SU-DHL-6 (cell line): Measurements from ENCODE around the gene TTLL8.

Experiments used
- H2AFZ ChIP-seq: fragments of 200-600 bp; sonication (generic); 2 replicates; pipeline ENCODE4 v1.6.1; 2014; ENCODE audit warnings: low read depth, mild to moderate bottlenecking, moderate library complexity, mixed read lengths, antibody characterized with exemption, low read length; ENCODE audit not compliant: severe bottlenecking
- H3F3A ChIP-seq: fragments of 200-600 bp; shearing (Covaris generic); 2 replicates; pipeline ENCODE4 v1.6.0; 2016; ENCODE audit warnings: antibody characterized with exemption, mild to moderate bottlenecking; ENCODE audit not compliant: insufficient read depth
- H3K27ac ChIP-seq: fragments of 200-600 bp; sonication (generic); 2 replicates; pipeline ENCODE4 v1.5.1; 2016; ENCODE audit warnings: low read depth, mild to moderate bottlenecking, low read length, moderate library complexity, mixed read lengths
- H3K27me3 ChIP-seq: fragments of 200-600 bp; sonication (generic), shearing (Covaris generic); 2 replicates; pipeline ENCODE4 v1.6.0; 2014; ENCODE audit warnings: mild to moderate bottlenecking, low read length
- H3K36me3 ChIP-seq: fragments of 200-600 bp; sonication (generic); 2 replicates; pipeline ENCODE4 v1.6.1; 2014; ENCODE audit warnings: mild to moderate bottlenecking, low read length, mixed read lengths
- H3K4me2 ChIP-seq: fragments of 300-600, 200-600 bp; shearing (Covaris generic), sonication (generic); 2 replicates; pipeline ENCODE4 v1.6.0; 2014; ENCODE audit warnings: low read length, low read depth, mild to moderate bottlenecking; ENCODE audit not compliant: poor library complexity, severe bottlenecking
- H3K4me3 ChIP-seq: fragments of 200-600 bp; sonication (generic); 2 replicates; pipeline ENCODE4 v1.5.1; 2014; ENCODE audit warnings: antibody characterized with exemption, low read length, mild to moderate bottlenecking, mixed read lengths; ENCODE audit not compliant: insufficient read depth, poor library complexity, severe bottlenecking
- H3K79me2 ChIP-seq: fragments of 200-600 bp; sonication (generic); 2 replicates; pipeline ENCODE4 v1.6.1; 2014; ENCODE audit warnings: mild to moderate bottlenecking, low read length, moderate library complexity; ENCODE audit not compliant: insufficient read depth
- H3K9ac ChIP-seq: fragments of 200-600 bp; sonication (generic); 2 replicates; pipeline ENCODE4 v1.7.0; 2014; ENCODE audit warnings: mild to moderate bottlenecking, low read length
- H3K9me2 ChIP-seq: fragments of 200-600 bp; sonication (generic); replicated peaks from 2 replicates; pipeline ENCODE4 v1.6.1; 2014; ENCODE audit warnings: low read length; ENCODE audit not compliant: insufficient read depth
- H3K9me3 ChIP-seq: fragments of 200-600 bp; sonication (generic); 2 replicates; pipeline ENCODE4 v1.6.1; 2014; ENCODE audit warnings: low read length, mixed read lengths; ENCODE audit not compliant: insufficient read depth
- H4K20me1 ChIP-seq: fragments of 200-600 bp; sonication (generic); 2 replicates; pipeline ENCODE4 v1.6.1; 2014; ENCODE audit warnings: low read depth, mild to moderate bottlenecking, antibody characterized with exemption, low read length, moderate library complexity, mixed read lengths
- EZH2phosphoT487 ChIP-seq: fragments of 200-600 bp; sonication (generic), shearing (Covaris generic); conservative IDR thresholded peaks from 2 replicates; pipeline ENCODE4 v1.6.1; 2018; ENCODE audit warnings: mild to moderate bottlenecking, antibody characterized with exemption, low read length, moderate library complexity, mixed read lengths
- TF ChIP-seq, protein P1 (sequence below): fragments of 200-600 bp; sonication (generic); IDR thresholded peaks from one replicate; pipeline ENCODE4 v1.5.1; 2017; ENCODE audit warnings: antibody characterized with exemption, mild to moderate bottlenecking, low read length, moderate library complexity; ENCODE audit not compliant: insufficient read depth, poor library complexity, severe bottlenecking

Gene TTLL8

DNA sequence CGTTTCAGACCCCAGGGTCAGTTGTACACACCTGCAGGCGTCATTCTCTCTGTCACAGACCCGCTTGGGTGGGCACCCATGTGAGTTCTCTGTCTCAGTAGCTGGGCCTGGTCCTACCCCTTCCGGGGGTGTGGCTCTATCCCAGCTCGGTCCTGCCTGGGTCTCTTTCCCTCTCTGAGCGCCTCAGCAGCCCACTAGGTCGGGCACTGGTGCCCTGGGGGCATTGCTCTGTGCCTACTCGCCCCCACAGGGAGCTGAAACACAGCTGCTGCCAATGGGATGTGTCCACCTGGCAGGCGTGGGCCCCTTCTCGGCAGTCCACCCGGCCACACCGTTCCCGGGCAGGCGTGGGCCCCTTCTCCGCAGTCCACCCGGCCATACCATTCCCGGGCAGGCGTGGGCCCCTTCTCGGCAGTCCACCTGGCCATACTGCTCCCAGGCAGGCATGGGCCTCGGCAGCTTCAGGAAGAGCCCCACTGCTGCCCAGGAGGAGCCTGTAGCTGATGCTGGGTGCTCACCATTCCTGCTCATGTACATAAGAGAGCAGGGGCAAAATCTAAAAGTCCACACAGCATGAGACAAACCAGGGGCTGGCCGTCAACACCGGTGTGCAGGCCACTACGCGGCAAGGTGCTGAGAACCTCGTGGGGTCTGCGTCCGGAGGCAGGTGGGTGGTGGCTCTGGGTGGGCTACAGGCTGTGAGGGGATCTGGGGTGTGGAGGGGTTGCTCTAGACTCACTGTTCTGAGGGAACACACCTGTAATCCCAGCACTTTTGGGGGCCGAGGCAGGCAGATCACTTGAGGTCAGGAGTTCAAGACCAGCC lies 14.8 kb upstream of the TTLL8 start:
- Histone ChIP-seq H3K4me2 (no peak overlapping the region), H3F3A (no peaks in the 10 kb centered on the region), H3K36me3 (no peaks in the 10 kb centered on the region), H3K9me2 (no peaks in the 10 kb centered on the region), H3K9me3 (no peaks in the 10 kb centered on the region), H3K9ac (no peak overlapping the region), H2AFZ (no peak overlapping the region), H3K27me3 (no peaks in the 10 kb centered on the region), H3K79me2 (no peaks in the 10 kb centered on the region), H3K4me3 (no peak overlapping the region), H4K20me1 (no peaks in the 10 kb centered on the region), H3K27ac (no peak overlapping the region)
- TF ChIP-seq, protein P1, sequence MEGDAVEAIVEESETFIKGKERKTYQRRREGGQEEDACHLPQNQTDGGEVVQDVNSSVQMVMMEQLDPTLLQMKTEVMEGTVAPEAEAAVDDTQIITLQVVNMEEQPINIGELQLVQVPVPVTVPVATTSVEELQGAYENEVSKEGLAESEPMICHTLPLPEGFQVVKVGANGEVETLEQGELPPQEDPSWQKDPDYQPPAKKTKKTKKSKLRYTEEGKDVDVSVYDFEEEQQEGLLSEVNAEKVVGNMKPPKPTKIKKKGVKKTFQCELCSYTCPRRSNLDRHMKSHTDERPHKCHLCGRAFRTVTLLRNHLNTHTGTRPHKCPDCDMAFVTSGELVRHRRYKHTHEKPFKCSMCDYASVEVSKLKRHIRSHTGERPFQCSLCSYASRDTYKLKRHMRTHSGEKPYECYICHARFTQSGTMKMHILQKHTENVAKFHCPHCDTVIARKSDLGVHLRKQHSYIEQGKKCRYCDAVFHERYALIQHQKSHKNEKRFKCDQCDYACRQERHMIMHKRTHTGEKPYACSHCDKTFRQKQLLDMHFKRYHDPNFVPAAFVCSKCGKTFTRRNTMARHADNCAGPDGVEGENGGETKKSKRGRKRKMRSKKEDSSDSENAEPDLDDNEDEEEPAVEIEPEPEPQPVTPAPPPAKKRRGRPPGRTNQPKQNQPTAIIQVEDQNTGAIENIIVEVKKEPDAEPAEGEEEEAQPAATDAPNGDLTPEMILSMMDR, result no peak
- no peak for TF ChIP-seq EZH2phosphoT487

DNA sequence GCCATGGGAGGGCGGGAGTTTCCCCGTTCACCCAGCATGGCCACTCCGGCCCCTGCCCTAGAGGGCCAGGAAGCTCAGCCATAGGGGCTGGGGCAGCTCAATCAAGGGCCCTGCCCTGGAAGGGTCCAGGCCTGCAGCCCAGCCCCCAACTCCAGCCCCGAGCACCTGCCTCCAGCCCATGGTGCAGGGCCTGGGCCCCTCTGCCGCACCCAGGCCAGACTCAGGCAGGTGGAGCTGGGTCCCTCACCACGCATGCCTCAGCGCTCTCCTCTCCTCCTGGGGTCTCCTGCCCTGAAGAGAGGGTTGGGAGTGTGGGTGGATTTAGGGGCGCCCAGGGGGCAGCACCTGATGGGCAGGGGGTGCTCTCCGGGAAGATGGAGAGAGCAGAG lies 14.1 kb upstream of the TTLL8 start:
- no peak overlapping the region for H3K27ac ChIP-seq
- no peaks in the 10 kb centered on the region for H3F3A ChIP-seq
- no peak overlapping the region for H2AFZ ChIP-seq
- no peak overlapping the region for H3K9ac ChIP-seq
- no peaks in the 10 kb centered on the region for H3K36me3 ChIP-seq
- H3K9me3 ChIP-seq, result no peaks in the 10 kb centered on the region
- no peaks in the 10 kb centered on the region for H3K9me2 ChIP-seq
- H3K79me2 ChIP-seq, result no peaks in the 10 kb centered on the region
- H3K4me2 ChIP-seq, result no peak overlapping the region
- no peak for TF ChIP-seq EZH2phosphoT487
- TF ChIP-seq, protein P1, result no peak
- no peaks in the 10 kb centered on the region for H4K20me1 ChIP-seq
- H3K27me3 ChIP-seq, result no peaks in the 10 kb centered on the region
- no peak overlapping the region for H3K4me3 ChIP-seq

DNA sequence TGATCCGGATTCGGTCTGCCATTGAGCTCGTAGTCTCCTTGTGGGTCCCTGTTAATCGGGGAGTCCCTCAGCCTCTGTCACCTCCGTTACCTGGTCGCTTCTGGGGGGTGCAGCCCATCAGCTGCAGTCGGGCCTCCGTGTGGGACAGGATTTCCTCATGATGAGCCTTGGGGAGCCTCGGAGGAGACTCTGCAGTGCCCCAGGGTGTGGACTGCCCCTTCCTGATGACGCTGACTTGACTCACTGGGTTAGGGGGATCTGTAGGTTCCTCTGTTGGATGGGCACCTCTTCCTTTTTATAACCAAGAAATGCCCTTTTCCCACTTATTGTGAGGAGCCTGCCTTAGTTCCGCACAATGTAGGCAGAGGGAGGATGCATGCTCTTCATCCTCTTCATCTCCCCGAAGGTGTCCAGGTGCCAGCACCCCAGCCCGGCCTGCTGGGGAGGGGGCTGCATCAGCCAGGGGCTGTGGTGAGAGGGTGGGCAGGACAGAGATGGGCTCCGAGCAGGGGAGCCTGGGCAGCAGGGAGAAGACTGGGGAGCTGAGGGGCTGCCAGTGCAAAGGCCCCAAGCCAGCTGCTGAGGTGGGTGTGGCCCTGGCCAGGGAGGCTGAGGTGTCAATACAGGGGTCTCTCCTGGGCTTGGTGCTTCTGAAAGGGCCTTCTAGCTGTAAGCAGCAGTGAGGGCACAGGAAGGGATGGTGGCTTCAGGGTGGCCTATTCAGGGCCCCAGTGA lies 13.5 kb upstream of the TTLL8 start:
- H3K9me3 ChIP-seq, result no peaks in the 10 kb centered on the region
- H2AFZ ChIP-seq, result no peak overlapping the region
- no peak for TF ChIP-seq EZH2phosphoT487
- TF ChIP-seq, protein P1, result no peak
- no peak overlapping the region for H3K4me2 ChIP-seq
- H3K79me2 ChIP-seq, result no peaks in the 10 kb centered on the region
- H3F3A ChIP-seq, result no peaks in the 10 kb centered on the region
- no peak overlapping the region for H3K9ac ChIP-seq
- no peaks in the 10 kb centered on the region for H3K27me3 ChIP-seq
- H3K9me2 ChIP-seq, result no peaks in the 10 kb centered on the region
- H3K4me3 ChIP-seq, result no peak overlapping the region
- no peaks in the 10 kb centered on the region for H4K20me1 ChIP-seq
- no peaks in the 10 kb centered on the region for H3K36me3 ChIP-seq
- H3K27ac ChIP-seq, result no peak overlapping the region
